Right lobe of liver (tissue), 6 donors: Measurements from ENCODE around the gene CTPS2. TPM values are rescaled to one million over a fixed set of nuclear protein-coding genes. Genes with fewer than 3 reads are reported as not detected.

Experiments used
- ATAC-seq, 4 donors: fragments of 200-7000 bp; cut with Tn5 transposase; one replicate each; pipeline ENCODE4 v1.9.1; 2020; ENCODE audit warnings: mild to moderate bottlenecking in 4 of 4, moderate library complexity in 4 of 4
- DNase-seq, 3 donors: peaks; one replicate each; pipeline ENCODE4 v3.0.0-alpha.2; 2020
- H3K27ac ChIP-seq, 3 donors: fragments of 200-600 bp; one replicate each; pipeline ENCODE4 v1.8.0; 2022
- H3K27me3 ChIP-seq, 2 donors: fragments of 200-600 bp; one replicate each; pipeline ENCODE4 v1.8.0; 2022
- H3K36me3 ChIP-seq, 4 donors: fragments of 200-600 bp; sonication (generic) in 1 of 4; one replicate each; pipeline versions ENCODE4 v1.5.1 to v1.8.0; 2017 to 2022; ENCODE audit warnings: control low read depth in 1 of 4
- H3K4me1 ChIP-seq, 4 donors: fragments of 200-600 bp; sonication (generic) in 1 of 4; one replicate each; pipeline versions ENCODE4 v1.5.1 to v1.8.0; 2017 to 2022; ENCODE audit warnings: control low read depth in 1 of 4
- H3K4me3 ChIP-seq, 3 donors: fragments of 200-600 bp; one replicate each; pipeline ENCODE4 v1.8.0; 2022
- H3K9me3 ChIP-seq, 4 donors: fragments of 200-600 bp; sonication (generic) in 1 of 4; one replicate each; pipeline versions ENCODE4 v1.5.1 to v1.8.0; 2017 to 2022; ENCODE audit warnings: control low read depth in 1 of 4
- CTCF ChIP-seq, 4 donors: fragments of 200-600 bp in 3 of 4; fragments of 450-650 bp in 1 of 4; IDR thresholded peaks; one replicate each; pipeline versions ENCODE4 v1.5.1 to v1.8.0; 2016 to 2022; ENCODE audit warnings: antibody characterized with exemption in 4 of 4, mild to moderate bottlenecking in 2 of 4
- POLR2A ChIP-seq: fragments of 450-650 bp; IDR thresholded peaks from one replicate; pipeline ENCODE4 v1.6.1; 2017; ENCODE audit warnings: antibody characterized with exemption, mild to moderate bottlenecking
- WGBS: methylation state at CpG from one replicate; pipeline ENCODE4 v1.1.6; 2018; ENCODE audit warnings: low coverage, low lambda C conversion rate; ENCODE audit not compliant: insufficient coverage; ENCODE audit errors: missing lambda C conversion rate; 5-methylcytosine and 5-hydroxymethylcytosine counted together
- intact Hi-C, 2 donors: fragments of 100-400 bp; cut with DNase I; formaldehyde crosslinking; loops; one replicate each; pipeline versions ENCODE4 v1.11.2 to v1.14.1; 2022
- total RNA-seq, 6 experiments: library from RNA; depleted of rRNA in 2 of 6; stranded (reverse); fragments of >200 nt in 2 of 6; fragmentation: NEBNext Ultra II Directional in 3 of 6; extraction: Animal tissue kit (Norgen Biotek cat#: 25700) in 3 of 6; gene quantifications; one replicate each; pipeline versions ENCODE4 v1.1.0 to v1.2.4, GENCODE V29; 2016 to 2023
- donor health status: DM: no; HTN: yes; CAD: no.
- donor health status: DM: no; HTN: no; CAD: no.
- donor health status: DM: no; HTN: no; CAD: no.
- donor health status: DM: no; HTN: yes; CAD: no.
- donor health status: DM: no; HTN: yes; CAD: no.

The CTPS2 gene
- total RNA-seq, 6 experiments from 2014 or later, result 5.0 to 10.3 (median 8.8) TPM

GRCh38 chrX:16640823-16641222 is 71.6 kb downstream of the CTPS2 start:
- no peak for TF ChIP-seq CTCF (IDR thresholded peaks at IDR 0.05)
- no peak for TF ChIP-seq POLR2A
- DNase-seq, result no peak
- no peak overlapping the region for H3K4me3 ChIP-seq
- H3K4me1 ChIP-seq, result no peaks in the 10 kb centered on the region
- intact Hi-C loops, result no loop called here
- no peaks in the 10 kb centered on the region for H3K27me3 ChIP-seq
- ATAC-seq, result no peak
- no peaks in the 10 kb centered on the region for H3K36me3 ChIP-seq
- H3K9me3 ChIP-seq, result no peaks in the 10 kb centered on the region
- 63% methylated on average over 3 of the region's 4 CpGs for WGBS
- no peak overlapping the region for H3K27ac ChIP-seq

GRCh38 chrX:16639966-16640365 is 72.5 kb downstream of the CTPS2 start:
- DNase-seq, result no peak
- H3K27ac ChIP-seq, result no peak overlapping the region

GRCh38 chrX:16638533-16638932 is 73.9 kb downstream of the CTPS2 start:
- no peak overlapping the region for H3K27ac ChIP-seq
- ATAC-seq (no peak), DNase-seq (no peak)
- H3K27me3 ChIP-seq, result no peaks in the 10 kb centered on the region
- WGBS, result 81% methylated on average over 7 of the region's 7 CpGs
- no peak for TF ChIP-seq CTCF (IDR thresholded peaks at IDR 0.05)
- no peak for TF ChIP-seq POLR2A
- H3K9me3 ChIP-seq, result no peaks in the 10 kb centered on the region
- no peaks in the 10 kb centered on the region for H3K36me3 ChIP-seq
- intact Hi-C loops, result no loop called here
- H3K4me1 ChIP-seq, result no peaks in the 10 kb centered on the region
- H3K4me3 ChIP-seq, result no peak overlapping the region

More at GRCh38 chrX:16639966-16640365, 72.5 kb downstream of the CTPS2 start:
- H3K36me3 ChIP-seq, result no peaks in the 10 kb centered on the region
- ATAC-seq, result no peak
- intact Hi-C loops, result no loop called here
- no peak for TF ChIP-seq CTCF (IDR thresholded peaks at IDR 0.05)
- no peaks in the 10 kb centered on the region for H3K4me1 ChIP-seq
- H3K27me3 ChIP-seq, result no peaks in the 10 kb centered on the region
- H3K9me3 ChIP-seq, result no peaks in the 10 kb centered on the region
- H3K4me3 ChIP-seq, result no peak overlapping the region
- WGBS, result 80% methylated on average over 5 of the region's 6 CpGs

- intact Hi-C loops, result no loop called here
- Histone ChIP-seq H3K9me3 (no peaks in the 10 kb centered on the region), H3K27me3 (no peaks in the 10 kb centered on the region), H3K27ac (no peak overlapping the region), H3K4me3 (no peak overlapping the region), H3K36me3 (no peaks in the 10 kb centered on the region), H3K4me1 (no peaks in the 10 kb centered on the region)
- ATAC-seq, result no peak
- WGBS, result 92% methylated on average over 2 of the region's 3 CpGs
- no peak for DNase-seq
- TF ChIP-seq CTCF (IDR thresholded peaks at IDR 0.05) (no peak), POLR2A (no peak)
Observed at GRCh38 chrX:16635596-16635995, 76.9 kb downstream of the CTPS2 start.

GRCh38 chrX:16635040-16635439 is 77.4 kb downstream of the CTPS2 start:
- Histone ChIP-seq H3K4me3 (no peak overlapping the region), H3K4me1 (no peaks in the 10 kb centered on the region), H3K27me3 (no peaks in the 10 kb centered on the region), H3K36me3 (no peaks in the 10 kb centered on the region), H3K27ac (no peak overlapping the region), H3K9me3 (no peaks in the 10 kb centered on the region)
- intact Hi-C loops, result no loop called here
- TF ChIP-seq CTCF (IDR thresholded peaks at IDR 0.05) (no peak), POLR2A (no peak)
- DNase-seq (no peak), ATAC-seq (no peak)
- 84% methylated on average over 5 of the region's 5 CpGs for WGBS
